22Rv1 (cell line): ENCODE data around the gene NOX5.

Experiments
- H3K27ac ChIP-seq: fragments of 450-650 bp; 2 replicates; pipeline ENCODE4 v1.5.1; 2017
- ZFX ChIP-seq: fragments of 450-650 bp; IDR thresholded peaks from 2 replicates; pipeline ENCODE4 v1.6.1; 2017; ENCODE audit warnings: antibody characterized with exemption, borderline replicate concordance
- TF ChIP-seq, protein P1 (sequence below): fragments of 450-650 bp; IDR thresholded peaks from 2 replicates; pipeline ENCODE4 v1.5.1; 2017; ENCODE audit warnings: mild to moderate bottlenecking

Gene NOX5

DNA sequence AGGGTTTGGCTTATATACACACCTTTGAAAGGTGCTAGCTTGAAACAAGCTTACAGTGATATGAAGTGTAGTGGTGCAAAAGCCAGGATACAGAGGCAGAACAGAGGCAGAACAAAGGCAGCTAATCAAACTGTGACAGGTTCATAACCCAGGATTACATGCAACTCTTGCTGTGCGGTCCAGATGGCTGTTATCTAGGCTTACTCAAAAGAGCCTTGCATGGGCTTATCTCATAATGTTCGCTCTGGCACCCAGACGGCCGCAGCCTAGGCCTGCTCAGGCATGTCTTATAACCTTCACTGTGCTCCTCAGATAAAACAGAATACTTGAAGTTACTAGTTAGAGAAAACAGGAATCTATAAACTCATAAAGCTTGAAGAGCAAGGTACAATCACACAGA, 22.8 kb upstream of the NOX5 start:
- H3K27ac ChIP-seq = no peak overlapping the region
- TF ChIP-seq, protein P1, sequence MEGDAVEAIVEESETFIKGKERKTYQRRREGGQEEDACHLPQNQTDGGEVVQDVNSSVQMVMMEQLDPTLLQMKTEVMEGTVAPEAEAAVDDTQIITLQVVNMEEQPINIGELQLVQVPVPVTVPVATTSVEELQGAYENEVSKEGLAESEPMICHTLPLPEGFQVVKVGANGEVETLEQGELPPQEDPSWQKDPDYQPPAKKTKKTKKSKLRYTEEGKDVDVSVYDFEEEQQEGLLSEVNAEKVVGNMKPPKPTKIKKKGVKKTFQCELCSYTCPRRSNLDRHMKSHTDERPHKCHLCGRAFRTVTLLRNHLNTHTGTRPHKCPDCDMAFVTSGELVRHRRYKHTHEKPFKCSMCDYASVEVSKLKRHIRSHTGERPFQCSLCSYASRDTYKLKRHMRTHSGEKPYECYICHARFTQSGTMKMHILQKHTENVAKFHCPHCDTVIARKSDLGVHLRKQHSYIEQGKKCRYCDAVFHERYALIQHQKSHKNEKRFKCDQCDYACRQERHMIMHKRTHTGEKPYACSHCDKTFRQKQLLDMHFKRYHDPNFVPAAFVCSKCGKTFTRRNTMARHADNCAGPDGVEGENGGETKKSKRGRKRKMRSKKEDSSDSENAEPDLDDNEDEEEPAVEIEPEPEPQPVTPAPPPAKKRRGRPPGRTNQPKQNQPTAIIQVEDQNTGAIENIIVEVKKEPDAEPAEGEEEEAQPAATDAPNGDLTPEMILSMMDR = no peak
- no peak for TF ChIP-seq ZFX

DNA sequence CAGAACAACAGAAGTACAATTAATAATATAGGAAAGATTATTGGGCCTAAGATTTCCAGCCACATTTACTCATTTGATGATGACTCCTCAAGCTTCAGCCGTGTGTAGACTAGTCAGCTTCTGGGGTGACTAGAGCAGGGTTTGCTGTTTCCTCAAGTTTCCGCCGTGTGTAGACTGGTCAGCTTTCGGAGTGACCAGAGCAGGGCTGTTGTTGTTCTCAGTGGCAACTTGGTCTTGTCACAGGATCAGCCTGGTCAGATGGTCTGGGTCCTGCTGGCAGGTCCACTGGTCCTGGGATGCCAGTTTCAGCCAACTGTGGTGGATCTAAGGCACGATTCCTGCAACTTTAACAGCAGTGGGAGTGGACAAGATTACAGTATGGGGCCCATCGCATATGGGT, 21.8 kb upstream of the NOX5 start:
- TF ChIP-seq ZFX = no peak
- TF ChIP-seq, protein P1 = no peak
- no peak overlapping the region for H3K27ac ChIP-seq

DNA sequence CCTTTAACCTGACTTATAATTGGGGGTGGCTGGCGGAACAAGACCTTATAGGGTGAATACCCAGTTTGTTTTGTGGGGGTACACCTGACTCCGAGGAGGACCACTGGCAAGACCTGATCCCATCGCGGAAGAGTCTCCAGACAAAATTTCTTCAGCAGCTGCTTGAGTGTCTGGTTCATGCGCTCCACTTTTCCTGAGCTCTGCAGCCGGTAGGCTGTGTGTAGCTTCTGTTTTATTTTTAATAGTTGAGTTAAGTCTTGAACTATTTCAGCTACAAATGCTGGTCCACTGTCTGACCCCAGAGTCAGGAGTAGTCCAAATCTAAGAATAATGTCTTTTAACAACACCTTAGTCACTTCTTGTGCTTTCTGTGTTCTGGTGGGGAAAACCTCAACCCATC, 21.2 kb upstream of the NOX5 start:
- no peak overlapping the region for H3K27ac ChIP-seq
- TF ChIP-seq, protein P1 = no peak
- no peak for TF ChIP-seq ZFX

DNA sequence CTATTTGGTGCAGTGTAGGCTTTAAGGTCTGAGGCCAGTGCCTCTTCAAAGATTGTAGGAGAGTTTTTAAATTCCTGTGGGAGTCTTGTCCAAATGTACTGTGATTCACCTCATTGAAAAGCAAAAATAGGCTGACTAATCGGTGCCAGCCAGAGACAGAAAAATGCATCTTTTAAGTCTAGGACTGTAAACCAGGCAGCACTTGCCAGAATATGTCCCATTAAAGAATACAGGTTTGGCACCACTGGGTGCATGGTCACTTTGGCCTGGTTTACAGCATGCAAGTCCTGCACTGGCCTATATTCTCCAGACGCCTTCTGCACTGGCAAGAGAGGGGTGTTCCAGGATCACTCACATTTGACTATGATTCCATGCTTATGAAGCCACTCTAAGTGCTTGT, 20.3 kb upstream of the NOX5 start:
- H3K27ac ChIP-seq = no peak overlapping the region
- TF ChIP-seq, protein P1 = no peak
- TF ChIP-seq ZFX = no peak

DNA sequence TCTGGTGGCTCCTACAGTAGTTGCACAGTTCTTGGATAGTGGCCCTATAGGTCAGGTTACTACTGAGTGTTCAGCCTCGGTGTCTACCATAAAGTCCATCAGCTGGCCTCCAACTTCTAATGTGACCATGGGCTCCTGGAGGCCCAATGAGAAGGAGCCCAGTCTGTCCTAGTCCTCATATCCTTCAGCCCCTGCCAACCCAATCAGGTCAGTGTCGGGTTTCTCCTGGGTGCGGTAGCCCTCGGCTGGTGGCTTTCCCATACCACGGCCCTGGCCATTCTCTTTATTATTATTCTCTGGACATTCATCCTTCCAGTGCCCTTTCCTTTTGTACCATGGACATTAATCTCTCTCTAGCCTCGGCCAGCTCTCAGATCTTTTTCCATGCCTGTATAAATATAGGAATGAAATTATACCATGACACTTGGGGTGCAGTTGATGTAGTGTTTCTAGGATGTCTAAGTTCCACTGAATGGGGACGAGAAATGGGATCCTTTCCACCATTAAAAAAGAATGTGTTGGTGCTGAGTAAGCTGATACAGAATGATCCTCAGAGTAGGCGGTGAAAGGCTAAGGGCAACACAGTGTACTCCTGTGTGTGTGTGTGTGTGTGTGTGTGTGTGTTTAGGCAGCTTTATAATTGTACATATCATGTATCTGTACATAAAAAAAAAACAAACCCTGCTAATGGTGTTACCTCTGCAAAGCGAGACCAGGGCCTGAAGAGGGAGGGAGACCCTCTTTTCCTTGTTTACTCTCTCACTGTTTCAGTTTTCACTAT, 19.3 kb upstream of the NOX5 start:
- TF ChIP-seq, protein P1 = no peak
- no peak for TF ChIP-seq ZFX
- no peak overlapping the region for H3K27ac ChIP-seq

DNA sequence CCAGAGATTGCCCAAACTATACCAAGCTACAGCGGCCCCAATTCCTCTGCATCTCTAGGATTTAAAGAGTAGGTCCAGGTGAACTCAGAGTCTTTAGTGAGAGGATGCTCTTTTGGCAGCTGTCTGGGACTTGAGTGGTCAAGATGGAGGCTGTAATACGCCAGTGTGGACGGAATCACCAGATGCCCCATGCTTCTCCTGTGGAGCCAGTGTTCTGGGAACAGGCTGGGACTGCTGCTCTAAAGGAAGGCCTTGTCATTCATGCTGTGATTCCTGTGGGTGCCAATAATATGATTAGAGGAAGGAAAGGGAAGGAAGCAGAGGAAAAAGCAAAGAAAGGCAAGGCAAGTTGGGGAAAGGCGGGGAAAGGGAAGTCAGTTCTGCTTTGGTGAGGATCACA, 17.4 kb upstream of the NOX5 start:
- no peak overlapping the region for H3K27ac ChIP-seq
- no peak for TF ChIP-seq ZFX
- TF ChIP-seq, protein P1 = no peak

DNA sequence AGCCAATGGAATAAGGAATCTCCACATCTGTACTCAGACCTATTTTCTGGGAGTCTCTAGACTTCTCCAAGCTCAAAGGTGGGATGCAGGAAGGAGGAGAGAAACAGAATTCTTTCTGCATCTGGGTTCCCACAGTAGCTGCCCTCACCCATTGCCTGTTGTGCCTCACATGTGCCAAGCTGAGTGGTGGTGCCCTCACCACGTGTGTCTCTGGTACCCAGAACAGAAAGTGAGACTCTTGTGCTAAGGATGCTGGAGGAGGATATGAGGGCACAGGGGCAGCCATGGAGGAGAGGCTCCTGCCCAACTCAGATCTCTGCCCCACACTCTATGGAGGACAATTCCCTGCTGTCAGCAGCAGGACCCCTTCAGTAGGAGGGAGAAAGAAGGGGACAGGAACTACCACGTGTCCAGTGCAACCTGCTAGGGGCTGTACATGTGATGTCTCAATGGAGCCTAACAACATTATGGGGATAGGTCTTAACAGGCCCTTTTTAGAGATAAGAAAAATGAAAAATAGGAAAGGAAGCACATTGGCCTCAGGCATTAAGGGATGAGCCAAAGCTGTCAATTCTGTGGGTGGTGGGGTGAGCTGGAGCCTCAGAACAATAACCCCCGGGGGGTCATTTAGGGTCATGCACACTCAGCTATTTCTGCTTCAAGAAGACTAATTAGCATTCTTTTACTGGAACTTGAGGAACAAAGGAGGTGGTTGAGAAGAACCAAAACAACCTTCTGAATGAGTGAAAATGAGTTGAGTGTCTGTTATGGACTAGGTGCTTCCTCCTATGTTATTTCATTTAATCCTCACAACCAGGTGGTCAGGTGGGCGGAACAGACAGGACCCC, 16.3 kb upstream of the NOX5 start:
- TF ChIP-seq, protein P1 = no peak
- no peak for TF ChIP-seq ZFX
- no peak overlapping the region for H3K27ac ChIP-seq
